K562 (cell line): ENCODE data around the gene NTM. TPM values are rescaled to one million over a fixed set of nuclear protein-coding genes. Genes with fewer than 3 reads are reported as not detected.

Experiments used
- ATAC-seq: fragments of 200-7000 bp; cut with Tn5 transposase; 3 replicates; pipeline ENCODE4 v1.9.1; 2020; ENCODE audit warnings: moderate library complexity
- BruUV-seq: library from RNA; stranded (reverse); fragments of 400-500 nt; replicated peaks from 2 replicates; lab custom pipeline; 2021; lab: Mats Ljungman, UMichigan
- CTCF ChIA-PET: fragments of 300-600 bp; formaldehyde crosslinking; extraction: SDS; loops from one replicate; lab custom pipeline; 2021; ENCODE audit warnings: low intra/inter-chr PET ratio; lab: Yijun Ruan, JAX
- POLR2A ChIA-PET: fragments of 300-600, 350-650 bp; sonication (Branson Sonifier 250); formaldehyde crosslinking; extraction: SDS; loops from one replicate; lab custom pipeline; 2021; ENCODE audit warnings: antibody characterized with exemption, inconsistent platforms; lab: Yijun Ruan, JAX
- DNase-seq, 4 experiments: peaks; one replicate each; pipeline versions ENCODE4 v3.0.0 to v3.0.0-alpha.2; 2011 to 2018; ENCODE audit warnings: low spot score in 3 of 4, mixed read lengths in 3 of 4; ENCODE audit errors: extremely low read depth in 1 of 4
- FAIRE-seq: peaks from 2 replicates; lab custom pipeline; 2011; peaks lifted over from hg19 to GRCh38; lab: Jason Lieb, UNC
- H2AFZ ChIP-seq: 2 replicates; pipeline ENCODE4 v1.6.0; 2011; ENCODE audit warnings: low read depth, low read length, control low read depth, inconsistent platforms
- H3K27ac ChIP-seq: fragments of 200-600 bp; 3 replicates; pipeline ENCODE4 v1.8.0; 2011; ENCODE audit warnings: low read depth, mild to moderate bottlenecking, control low read depth, inconsistent platforms, low read length, moderate library complexity, mixed read lengths; ENCODE audit errors: extremely low read depth
- H3K27me3 ChIP-seq, 2 experiments: fragments of 300-600 bp in 1 of 2; 2 replicates in 1 of 2; 3 replicates in 1 of 2; pipeline versions ENCODE4 v1.6.0 to v1.8.0; 2011; ENCODE audit warnings: inconsistent platforms in 2 of 2, low read length in 2 of 2, mild to moderate bottlenecking in 1 of 2, mixed read lengths in 1 of 2, moderate library complexity in 1 of 2; ENCODE audit not compliant: control insufficient read depth in 2 of 2, insufficient read depth in 2 of 2
- H3K36me3 ChIP-seq: fragments of 300-600 bp; 3 replicates; pipeline ENCODE4 v1.8.0; 2011; ENCODE audit warnings: mild to moderate bottlenecking, low read length, inconsistent platforms; ENCODE audit not compliant: control insufficient read depth, insufficient read depth
- H3K4me1 ChIP-seq, 2 experiments: fragments of 200-600 bp in 1 of 2; replicated peaks in 1 of 2; 2 replicates in 1 of 2; 3 replicates in 1 of 2; pipeline versions ENCODE4 v1.5.1 to v1.8.0; 2011; ENCODE audit warnings: inconsistent platforms in 2 of 2, low read length in 2 of 2, mild to moderate bottlenecking in 1 of 2, mixed read lengths in 1 of 2, moderate library complexity in 1 of 2; ENCODE audit not compliant: control insufficient read depth in 2 of 2, insufficient read depth in 2 of 2
- H3K4me2 ChIP-seq: 2 replicates; pipeline ENCODE4 v1.6.1; 2011; ENCODE audit warnings: low read length, control low read depth, inconsistent platforms, mixed read lengths; ENCODE audit not compliant: insufficient read depth
- H3K4me3 ChIP-seq: fragments of 200-600 bp; sonication (generic), shearing (Covaris generic); 2 replicates; pipeline ENCODE4 v1.5.1; 2016; ENCODE audit warnings: control low read depth, inconsistent platforms
- H3K79me2 ChIP-seq: fragments of 200-600 bp; 3 replicates; pipeline ENCODE4 v1.8.0; 2011; ENCODE audit warnings: low read length, inconsistent platforms; ENCODE audit not compliant: control insufficient read depth, insufficient read depth
- H3K9ac ChIP-seq, 2 experiments: 2 replicates each; pipeline versions ENCODE4 v1.6.0 to v1.6.1; 2011; ENCODE audit warnings: low read depth in 2 of 2, low read length in 2 of 2, control low read depth in 1 of 2, inconsistent platforms in 1 of 2, mild to moderate bottlenecking in 1 of 2, mixed read lengths in 1 of 2; ENCODE audit not compliant: insufficient read depth in 1 of 2
- H3K9me1 ChIP-seq: one replicate; pipeline ENCODE4 v1.6.0; 2011; ENCODE audit warnings: inconsistent platforms, mild to moderate bottlenecking, low read length, moderate library complexity; ENCODE audit not compliant: control insufficient read depth, insufficient read depth
- H3K9me3 ChIP-seq: replicated peaks from 2 replicates; pipeline ENCODE4 v1.5.1; 2011; ENCODE audit warnings: low read depth, low read length, inconsistent platforms; ENCODE audit not compliant: control insufficient read depth, insufficient read depth
- H4K20me1 ChIP-seq: replicated peaks from 2 replicates; pipeline ENCODE4 v1.6.1; 2011; ENCODE audit warnings: low read length, inconsistent platforms, mixed read lengths; ENCODE audit not compliant: control insufficient read depth, insufficient read depth
- ASH1L ChIP-seq: fragments of 450-650 bp; IDR thresholded peaks from 2 replicates; pipeline ENCODE4 v1.6.1; 2018; ENCODE audit warnings: borderline replicate concordance, mild to moderate bottlenecking, low read depth; ENCODE audit not compliant: partially characterized antibody
- CBFA2T3 ChIP-seq: fragments of 450-650 bp; IDR thresholded peaks from 2 replicates; pipeline ENCODE4 v1.6.1; 2017
- CC2D1A ChIP-seq: fragments of 450-650 bp; IDR thresholded peaks from 2 replicates; pipeline ENCODE4 v1.6.1; 2017; ENCODE audit warnings: mild to moderate bottlenecking
- ERF ChIP-seq: fragments of 450-650 bp; formaldehyde crosslinking; IDR thresholded peaks from 2 replicates; pipeline ENCODE4 v1.4.0; 2020; ENCODE audit warnings: mild to moderate bottlenecking, mixed read lengths
- KHSRP ChIP-seq: fragments of 450-650 bp; IDR thresholded peaks from 2 replicates; pipeline ENCODE4 v1.6.1; 2017
- SMARCA5 ChIP-seq: fragments of 450-650 bp; IDR thresholded peaks from 2 replicates; pipeline ENCODE4 v1.6.1; 2016
- ZBTB8A ChIP-seq: fragments of 450-650 bp; IDR thresholded peaks from 2 replicates; pipeline ENCODE4 v1.6.1; 2018; ENCODE audit warnings: mild to moderate bottlenecking, moderate library complexity; ENCODE audit not compliant: partially characterized antibody
- ZNF444 ChIP-seq: fragments of 250-450 bp; sonication (Bioruptor Pico); IDR thresholded peaks from 2 replicates; pipeline ENCODE4 v1.4.0; 2020; ENCODE audit warnings: mild to moderate bottlenecking, moderate library complexity
- ZNF57 ChIP-seq: fragments of 450-650 bp; formaldehyde crosslinking; IDR thresholded peaks from 2 replicates; pipeline ENCODE4 v1.4.0; 2020; ENCODE audit warnings: mild to moderate bottlenecking, moderate library complexity
- WGBS: fragments of 100-300 bp; shearing (Covaris generic); methylation state at CpG from one replicate; pipeline ENCODE4 v1.1.6; 2016; ENCODE audit warnings: low coverage, mixed read lengths; ENCODE audit not compliant: insufficient coverage; ENCODE audit errors: missing lambda C conversion rate; 5-methylcytosine and 5-hydroxymethylcytosine counted together
- in situ Hi-C: fragments of 300-500 bp; cut with MboI; formaldehyde crosslinking; loops from 4 replicates; pipeline ENCODE4 v1.15.0; 2018; ENCODE audit warnings: inconsistent platforms, mixed read lengths
- intact Hi-C: fragments of 100-400 bp; cut with micrococcal nuclease; formaldehyde crosslinking; loops from 2 replicates; pipeline ENCODE4 v1.14.2; 2022
- polyA plus RNA-seq, 8 experiments: library from polyadenylated mRNA; depleted of rRNA in 4 of 8; stranded (reverse) in 5 of 8; unstranded in 3 of 8; fragments of >200 nt; fragmentation: Nextera tagmentation in 2 of 8; fragmentation: Illumina TruSeq in 1 of 8; extraction: Ambion mirVana in 2 of 8; extraction: Trizol in 1 of 8; gene quantifications; 2 replicates each; pipeline versions ENCODE4 v1.2.1 to v1.2.3, GENCODE V29; 2011 to 2014; ENCODE audit warnings: inconsistent platforms in 1 of 8, missing spikeins in 1 of 8
- total RNA-seq, 7 experiments: library from RNA; depleted of rRNA in 6 of 7; stranded (reverse); fragments of >200 nt in 6 of 7; fragmentation: Illumina TruSeq in 2 of 7; extraction: Trizol in 2 of 7; gene quantifications; 2 replicates each; pipeline versions ENCODE4 v1.2.1 to v1.2.3, GENCODE V29; 2011 to 2021; ENCODE audit warnings: low replicate concordance in 1 of 7

The NTM gene
- total and polyA plus RNA-seq, 9 of the 15 experiments (the other 6 are each of a cell fraction or from before 2014, with no cell fraction given), result not detected

DNA sequence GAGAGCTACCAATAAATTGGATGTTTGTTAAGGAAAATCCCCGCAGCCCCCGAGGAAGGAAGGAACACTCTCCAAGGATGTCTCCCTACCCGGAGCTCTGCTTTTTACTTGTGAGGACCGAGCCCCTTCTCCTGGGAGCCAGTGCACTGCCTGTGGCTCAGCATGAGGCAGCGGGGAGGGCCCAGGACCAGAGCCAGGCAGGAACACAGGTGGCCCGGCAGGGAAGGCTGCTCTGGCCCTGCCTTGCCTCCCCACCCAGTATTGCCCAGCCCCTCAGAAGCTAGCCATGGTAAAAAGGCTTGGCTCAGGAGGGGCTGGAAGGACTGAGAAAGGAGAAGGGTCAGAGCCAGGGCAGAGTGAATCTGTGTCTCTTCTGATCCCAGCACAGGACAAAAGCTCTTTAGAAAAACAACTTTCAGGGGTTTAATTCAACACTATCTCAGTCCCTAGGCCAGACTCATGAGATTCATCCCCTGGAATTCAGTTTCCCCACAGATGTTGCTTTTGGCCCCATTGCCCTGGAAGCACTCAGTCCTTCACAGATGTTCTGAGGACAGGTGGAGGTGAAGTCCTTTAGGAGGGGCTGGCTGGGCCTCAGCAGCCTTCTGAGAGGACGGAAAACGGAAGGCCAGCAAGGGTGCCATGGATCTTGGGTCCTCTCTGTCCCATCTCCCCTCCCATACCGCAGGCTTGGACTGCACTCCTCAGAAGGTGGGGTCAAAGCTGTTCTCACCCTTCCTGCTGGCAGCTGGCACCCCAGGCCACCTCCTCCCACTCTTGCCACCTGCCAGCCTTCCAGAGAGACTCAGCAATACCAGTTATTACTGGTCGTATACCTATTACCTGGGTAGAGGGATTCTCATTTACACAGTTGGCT lies 318.9 kb downstream of the NTM start:
- ATAC-seq (no peak), DNase-seq (no peak), FAIRE-seq (no peak)
- TF ChIP-seq CC2D1A, result no peak
- TF ChIP-seq CBFA2T3, result no peak
- no peak for TF ChIP-seq ZBTB8A
- no peak for TF ChIP-seq SMARCA5
- TF ChIP-seq ZNF57 (CRISPR knock-in tag), result no peak
- TF ChIP-seq KHSRP, result no peak
- no peak for TF ChIP-seq ZNF444 (CRISPR knock-in tag)
- no peak for TF ChIP-seq ASH1L
- no peak for TF ChIP-seq ERF
- Histone ChIP-seq H3K4me1 (peaks cover 0 to 16% of the 10 kb centered on the region in 2 experiments; a peak in 2 of 5 replicates), H3K27me3 (peaks cover 0 to 11% of the 10 kb centered on the region in 2 experiments; a peak in 3 of 5 replicates), H3K9me1 (no peaks in the 10 kb centered on the region), H2AFZ (no peak overlapping the region), H3K4me3 (no peak overlapping the region), H3K9me3 (no peaks in the 10 kb centered on the region), H3K36me3 (no peaks in the 10 kb centered on the region), H3K4me2 (no peak overlapping the region), H3K9ac (no peak overlapping the region), H4K20me1 (no peaks in the 10 kb centered on the region), H3K27ac (no peak overlapping the region), H3K79me2 (no peaks in the 10 kb centered on the region)
- intact Hi-C loops (no loop called here), in situ Hi-C loops (no loop called here)
- ChIA-PET CTCF (no interaction called here), POLR2A (no interaction called here)
- BruUV-seq, result no TSS peak
- WGBS, result 0% methylated on average over 8 of the region's 10 CpGs
